GM12875 (cell line): Measurements from ENCODE around the gene ILF2.

ENCODE experiments used
- H3K4me3 ChIP-seq: one replicate; pipeline ENCODE4 v1.5.1; 2011; ENCODE audit warnings: low read depth, low read length, control low read depth
- TF ChIP-seq, protein P1 (sequence below): IDR thresholded peaks from 2 replicates; pipeline ENCODE4 v1.5.1; 2011; ENCODE audit warnings: low read depth, mild to moderate bottlenecking, control low read depth, inconsistent platforms, low read length, moderate library complexity, borderline replicate concordance; ENCODE audit not compliant: insufficient read depth

Gene ILF2

DNA sequence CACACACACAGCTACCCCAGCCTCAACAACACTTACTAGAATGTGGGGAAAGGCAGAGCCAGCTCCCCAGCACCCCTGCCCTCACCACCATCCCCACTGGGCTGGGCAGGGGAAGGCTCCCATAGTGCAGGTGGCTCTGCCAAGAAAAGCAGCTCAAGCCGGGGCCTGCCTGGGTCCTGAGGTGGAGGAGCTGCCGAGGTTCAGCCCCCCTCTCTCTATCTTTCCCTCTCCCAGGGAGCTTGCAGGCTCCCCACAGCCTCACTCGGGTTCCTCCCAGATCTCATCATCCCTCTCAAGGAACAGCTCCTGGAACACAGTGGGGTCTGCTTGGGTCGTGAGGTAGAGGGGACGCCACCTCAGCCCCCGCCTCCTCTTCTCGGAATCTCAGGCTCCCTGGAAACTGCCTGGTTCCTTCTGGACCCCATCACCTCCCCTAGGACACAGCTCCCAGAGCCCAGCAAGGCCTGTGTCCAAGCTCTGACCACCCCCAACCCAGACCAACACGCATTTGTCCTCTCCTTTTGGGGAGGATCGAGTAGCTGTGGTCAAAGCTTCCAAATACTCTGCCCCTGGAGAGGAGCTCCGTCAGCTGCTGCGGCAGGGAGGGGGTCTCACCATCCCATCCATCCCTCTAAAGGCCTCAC, 58.6 kb downstream of the ILF2 start:
- TF ChIP-seq, protein P1, sequence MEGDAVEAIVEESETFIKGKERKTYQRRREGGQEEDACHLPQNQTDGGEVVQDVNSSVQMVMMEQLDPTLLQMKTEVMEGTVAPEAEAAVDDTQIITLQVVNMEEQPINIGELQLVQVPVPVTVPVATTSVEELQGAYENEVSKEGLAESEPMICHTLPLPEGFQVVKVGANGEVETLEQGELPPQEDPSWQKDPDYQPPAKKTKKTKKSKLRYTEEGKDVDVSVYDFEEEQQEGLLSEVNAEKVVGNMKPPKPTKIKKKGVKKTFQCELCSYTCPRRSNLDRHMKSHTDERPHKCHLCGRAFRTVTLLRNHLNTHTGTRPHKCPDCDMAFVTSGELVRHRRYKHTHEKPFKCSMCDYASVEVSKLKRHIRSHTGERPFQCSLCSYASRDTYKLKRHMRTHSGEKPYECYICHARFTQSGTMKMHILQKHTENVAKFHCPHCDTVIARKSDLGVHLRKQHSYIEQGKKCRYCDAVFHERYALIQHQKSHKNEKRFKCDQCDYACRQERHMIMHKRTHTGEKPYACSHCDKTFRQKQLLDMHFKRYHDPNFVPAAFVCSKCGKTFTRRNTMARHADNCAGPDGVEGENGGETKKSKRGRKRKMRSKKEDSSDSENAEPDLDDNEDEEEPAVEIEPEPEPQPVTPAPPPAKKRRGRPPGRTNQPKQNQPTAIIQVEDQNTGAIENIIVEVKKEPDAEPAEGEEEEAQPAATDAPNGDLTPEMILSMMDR, result no peak
- H3K4me3 ChIP-seq, result no peak overlapping the region
